Smooth muscle cell (in vitro differentiated cells): ENCODE data around the gene KIFBP. TPM values are rescaled to one million over a fixed set of nuclear protein-coding genes. Genes with fewer than 3 reads are reported as not detected.

Experiments
- DNase-seq: peaks from one replicate; lab custom pipeline; 2025; ENCODE audit not compliant: unreplicated experiment; lab: John Stamatoyannopoulos, UW
- H2AFZ ChIP-seq: fragments of 200-600 bp; sonication (generic); 2 replicates; pipeline ENCODE4 v1.6.0; 2016; ENCODE audit warnings: antibody characterized with exemption, low read depth, mild to moderate bottlenecking
- H3F3A ChIP-seq: fragments of 200-600 bp; sonication (generic); 2 replicates; pipeline ENCODE4 v1.6.0; 2017; ENCODE audit warnings: antibody characterized with exemption, low read depth
- H3K27ac ChIP-seq: fragments of 200-600 bp; sonication (generic); 2 replicates; pipeline ENCODE4 v1.5.1; 2016; ENCODE audit warnings: low read depth, mild to moderate bottlenecking
- H3K27me3 ChIP-seq: fragments of 200-600 bp; sonication (generic); 2 replicates; pipeline ENCODE4 v1.6.1; 2016; ENCODE audit warnings: low read depth, mild to moderate bottlenecking
- H3K36me3 ChIP-seq: fragments of 200-600 bp; sonication (generic); 2 replicates; pipeline ENCODE4 v1.5.1; 2016; ENCODE audit warnings: low read depth
- H3K4me1 ChIP-seq: fragments of 200-600 bp; sonication (generic); 2 replicates; pipeline ENCODE4 v1.5.1; 2016; ENCODE audit warnings: low read depth
- H3K4me2 ChIP-seq: fragments of 200-600 bp; sonication (generic); 2 replicates; pipeline ENCODE4 v1.6.0; 2016; ENCODE audit warnings: mild to moderate bottlenecking
- H3K4me3 ChIP-seq: fragments of 200-600 bp; sonication (generic); 2 replicates; pipeline ENCODE4 v1.5.1; 2016; ENCODE audit warnings: mild to moderate bottlenecking
- H3K79me2 ChIP-seq: fragments of 200-600 bp; sonication (generic); 2 replicates; pipeline ENCODE4 v1.6.0; 2016; ENCODE audit warnings: low read depth, mild to moderate bottlenecking
- H3K9ac ChIP-seq: fragments of 200-600 bp; sonication (generic); 2 replicates; pipeline ENCODE4 v1.6.0; 2016; ENCODE audit warnings: low read depth
- H3K9me3 ChIP-seq: fragments of 200-600 bp; sonication (generic); replicated peaks from 2 replicates; pipeline ENCODE4 v1.5.1; 2016; ENCODE audit warnings: low read depth
- H4K20me1 ChIP-seq: fragments of 200-600 bp; sonication (generic); 2 replicates; pipeline ENCODE4 v1.6.0; 2016; ENCODE audit warnings: low read depth
- CTCF ChIP-seq: fragments of 200-600 bp; sonication (generic); IDR thresholded peaks from 2 replicates; pipeline ENCODE4 v1.5.1; 2017; ENCODE audit warnings: borderline replicate concordance, mild to moderate bottlenecking, antibody characterized with exemption; ENCODE audit not compliant: insufficient read depth, poor library complexity, severe bottlenecking
- WGBS: methylation state at CpG from one replicate; pipeline ENCODE4 v1.1.7; 2016; ENCODE audit warnings: low lambda C conversion rate; 5-methylcytosine and 5-hydroxymethylcytosine counted together
- polyA plus RNA-seq: library from polyadenylated mRNA; unstranded; fragments of >200 nt; fragmentation: Nextera tagmentation; extraction: Ambion mirVana; gene quantifications from 2 replicates; pipeline ENCODE4 v1.2.1, GENCODE V29; 2016
- total RNA-seq: library from RNA; depleted of rRNA; stranded (reverse); fragments of >200 nt; gene quantifications from 2 replicates; pipeline ENCODE4 v1.2.3, GENCODE V29; 2014

Gene KIFBP
- total and polyA plus RNA-seq, 2 experiments from 2014 or later, result 37.6 to 55.1 TPM

- no peak overlapping the region for H3K4me2 ChIP-seq
- H3K79me2 ChIP-seq, result no peaks in the 10 kb centered on the region
- H3F3A ChIP-seq, result no peaks in the 10 kb centered on the region
- no peak overlapping the region for H3K27ac ChIP-seq
- no peak overlapping the region for H3K4me3 ChIP-seq
- no peak for DNase-seq
- no peaks in the 10 kb centered on the region for H3K36me3 ChIP-seq
- H2AFZ ChIP-seq, result no peak overlapping the region
- no peak overlapping the region for H3K9ac ChIP-seq
- TF ChIP-seq CTCF, result no peak
- no peaks in the 10 kb centered on the region for H3K27me3 ChIP-seq
- H3K9me3 ChIP-seq, result no peaks in the 10 kb centered on the region
- H3K4me1 ChIP-seq, result no peaks in the 10 kb centered on the region
- WGBS, result 83% methylated on average over 6 of the region's 6 CpGs
- H4K20me1 ChIP-seq, result no peaks in the 10 kb centered on the region
These were observed 76.2 kb downstream of the KIFBP start for GRCh38 chr10:69064762-69065328.

- no peak for DNase-seq
- H3K4me2 ChIP-seq, result no peak overlapping the region
- no peak for TF ChIP-seq CTCF
- H4K20me1 ChIP-seq, result no peaks in the 10 kb centered on the region
- no peaks in the 10 kb centered on the region for H3K4me1 ChIP-seq
- H3K4me3 ChIP-seq, result no peak overlapping the region
- peak overlapping the region; percentile 25 for H3K27ac ChIP-seq
- H3K9ac ChIP-seq, result no peak overlapping the region
- WGBS, result 82% methylated on average over 8 of the region's 8 CpGs
- H2AFZ ChIP-seq, result no peak overlapping the region
- H3K27me3 ChIP-seq, result no peaks in the 10 kb centered on the region
- no peaks in the 10 kb centered on the region for H3F3A ChIP-seq
- H3K9me3 ChIP-seq, result no peaks in the 10 kb centered on the region
- no peaks in the 10 kb centered on the region for H3K36me3 ChIP-seq
- H3K79me2 ChIP-seq, result no peaks in the 10 kb centered on the region
These were observed 77.1 kb downstream of the KIFBP start for GRCh38 chr10:69065406-69066361.

Other genes with a start within 250 kb of the KIFBP start
- gene STOX1, start 161.3 kb upstream of the KIFBP start, total RNA-seq, result 0.22 TPM in 1 of 2 replicates, not detected in the other
- 0.63 TPM in 1 of 2 replicates, not detected in the other for gene STOX1, start 161.3 kb upstream of the KIFBP start, polyA plus RNA-seq
- 42.9 and 70.2 TPM in 2 replicates for gene DDX50, start 87.5 kb upstream of the KIFBP start, total RNA-seq
- gene DDX50, start 87.5 kb upstream of the KIFBP start, polyA plus RNA-seq, result 35.9 and 38.5 TPM in 2 replicates
- gene DDX21, start 32.6 kb upstream of the KIFBP start, total RNA-seq, result 47.7 and 52.3 TPM in 2 replicates
- gene DDX21, start 32.6 kb upstream of the KIFBP start, polyA plus RNA-seq, result 9.9 and 11.0 TPM in 2 replicates
- gene SRGN, start 99.3 kb downstream of the KIFBP start, total RNA-seq, result not detected in 2 replicates
- gene SRGN, start 99.3 kb downstream of the KIFBP start, polyA plus RNA-seq, result not detected in 2 replicates
- gene VPS26A, start 135.4 kb downstream of the KIFBP start, total RNA-seq, result 28.3 and 46.7 TPM in 2 replicates
- 36.8 and 45.4 TPM in 2 replicates for gene VPS26A, start 135.4 kb downstream of the KIFBP start, polyA plus RNA-seq
- gene SUPV3L1, start 191.4 kb downstream of the KIFBP start, total RNA-seq, result 21.3 and 32.6 TPM in 2 replicates
- gene SUPV3L1, start 191.4 kb downstream of the KIFBP start, polyA plus RNA-seq, result 20.1 and 21.0 TPM in 2 replicates
- 0.09 TPM in 1 of 2 replicates, not detected in the other for gene HKDC1, start 231.5 kb downstream of the KIFBP start, total RNA-seq
- gene HKDC1, start 231.5 kb downstream of the KIFBP start, polyA plus RNA-seq, result 0.27 TPM in 1 of 2 replicates, not detected in the other